HL-60/S4 treated with phorbol 12-myristate 13-acetate at 8.2 ng/mL for 4 days and 3 days (cell line): Measurements from ENCODE around the gene RPS19BP1.

Experiments used
- in situ Hi-C: fragments of 300-500 bp; cut with MboI; formaldehyde crosslinking; loops from 2 replicates; pipeline ENCODE4 v1.15.0; 2022; ENCODE audit warnings: low sequenced_read_pairs

Gene RPS19BP1, protein sequence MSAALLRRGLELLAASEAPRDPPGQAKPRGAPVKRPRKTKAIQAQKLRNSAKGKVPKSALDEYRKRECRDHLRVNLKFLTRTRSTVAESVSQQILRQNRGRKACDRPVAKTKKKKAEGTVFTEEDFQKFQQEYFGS

GRCh38 chr22:39532215-39533073 is at the start of gene RPS19BP1:
Gene RPS19BP1 (minus strand): TSS chr22:39532748. CDS start chr22:39532738, 10 bp downstream.
- in situ Hi-C loops: no loop called here

GRCh38 chr22:39581303-39581702 is 48.8 kb upstream of the RPS19BP1 start:
- in situ Hi-C loops: no loop called here

DNA sequence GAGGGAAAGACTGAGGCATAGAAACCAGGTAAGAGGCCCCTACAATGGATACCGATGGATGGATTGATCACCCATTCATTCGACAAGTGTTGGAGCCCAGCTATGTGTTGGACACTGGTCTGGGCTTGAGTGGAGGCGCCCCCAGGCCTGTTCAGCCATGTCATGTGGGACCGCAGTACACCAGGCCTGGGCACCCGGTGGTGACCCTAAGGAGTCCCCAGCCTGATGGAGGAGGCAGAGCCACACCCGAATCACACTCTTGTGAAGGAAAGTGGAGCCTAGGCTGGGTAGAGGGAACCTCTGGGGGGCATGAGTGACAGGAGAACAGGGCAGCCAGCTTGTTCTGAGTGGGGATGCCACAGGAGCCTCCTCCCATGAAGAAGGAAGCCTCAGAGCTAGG is 48.2 kb upstream of the RPS19BP1 start:
- in situ Hi-C loops: no loop called here

DNA sequence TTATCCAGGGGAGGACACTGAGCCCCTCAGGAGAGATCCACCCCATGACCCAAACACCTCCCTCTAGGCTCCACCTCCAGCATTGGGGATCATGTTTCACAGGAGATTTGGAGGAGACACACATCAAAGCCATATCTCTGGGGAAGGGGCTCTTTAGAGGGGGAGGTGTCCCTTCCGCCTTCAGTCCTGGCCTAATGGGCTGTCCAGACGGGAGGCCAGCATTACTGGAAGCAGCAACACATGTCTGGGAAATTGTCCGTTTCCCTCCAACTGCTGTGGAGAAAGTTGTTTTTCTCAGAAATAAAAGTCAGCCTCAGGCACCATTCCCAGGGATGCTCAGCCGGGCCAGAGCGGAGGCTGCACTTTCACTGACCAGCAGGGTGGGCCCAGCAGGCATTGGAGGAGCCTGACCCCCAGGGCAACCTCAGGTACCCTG is 47.5 kb upstream of the RPS19BP1 start:
- in situ Hi-C loops: no loop called here

GRCh38 chr22:39577900-39578299 is 45.4 kb upstream of the RPS19BP1 start:
- in situ Hi-C loops: no loop called here

DNA sequence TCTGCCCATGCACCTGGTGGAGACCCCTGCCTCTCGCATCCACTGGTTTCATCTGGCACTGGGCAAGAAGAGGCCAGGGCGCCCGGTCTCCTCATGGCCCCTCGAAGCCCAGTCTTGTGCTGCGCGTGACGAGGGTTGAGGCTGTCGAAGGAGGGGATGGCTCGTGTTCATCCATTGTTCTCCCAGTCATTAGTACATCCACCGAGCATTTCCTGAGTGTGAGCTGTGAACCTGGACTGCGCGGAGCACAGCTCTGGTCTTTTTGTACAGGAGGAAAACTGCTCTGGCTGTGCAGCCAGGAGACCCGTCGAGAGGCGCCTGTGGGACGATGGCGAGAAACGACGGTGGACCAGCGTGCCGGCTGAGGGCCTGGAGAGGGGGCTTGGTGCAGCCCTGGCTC is 44.8 kb upstream of the RPS19BP1 start:
- in situ Hi-C loops: no loop called here

- in situ Hi-C loops: no loop called here
Measured at GRCh38 chr22:39576027-39576426, 43.5 kb upstream of the RPS19BP1 start.

- in situ Hi-C loops: no loop called here
Measured at GRCh38 chr22:39575552-39575825, 42.9 kb upstream of the RPS19BP1 start.

DNA sequence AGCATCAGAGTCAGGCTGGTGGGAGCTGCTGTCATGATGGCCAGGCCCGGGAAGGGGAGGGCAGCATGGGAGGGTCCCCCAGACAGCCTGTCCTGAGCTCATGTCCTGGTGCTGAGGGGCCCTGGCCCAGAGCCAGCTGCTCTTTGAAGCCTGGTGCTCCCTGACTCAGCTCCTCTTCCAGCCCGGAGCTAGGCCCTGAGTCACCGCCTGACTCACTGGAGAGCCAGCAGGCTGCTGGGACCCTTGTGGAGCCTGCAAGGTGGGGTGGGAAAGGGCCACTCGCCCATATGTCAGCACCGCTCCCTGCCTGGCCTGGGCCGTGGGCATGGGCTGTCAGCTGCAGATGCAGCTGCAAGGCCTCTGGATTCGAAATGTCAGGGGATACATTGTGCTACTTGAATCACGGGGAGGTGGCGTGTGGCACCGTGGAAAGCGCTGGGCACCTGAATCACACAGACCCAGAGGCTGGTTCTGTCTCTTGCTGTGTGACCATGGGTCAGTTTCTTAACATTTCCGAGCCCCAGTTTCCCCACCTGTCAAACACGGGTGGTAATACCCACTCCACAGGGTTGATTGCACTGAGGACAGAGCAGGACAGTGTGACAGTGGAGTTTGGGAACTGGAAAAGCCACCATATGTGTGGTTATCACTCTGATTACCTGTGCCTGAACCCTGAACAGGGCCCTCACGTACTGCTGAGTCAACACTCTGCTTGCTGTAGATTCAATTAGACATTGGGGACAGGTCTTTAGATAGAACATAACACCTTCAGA is 42.4 kb upstream of the RPS19BP1 start:
- in situ Hi-C loops: no loop called here

DNA sequence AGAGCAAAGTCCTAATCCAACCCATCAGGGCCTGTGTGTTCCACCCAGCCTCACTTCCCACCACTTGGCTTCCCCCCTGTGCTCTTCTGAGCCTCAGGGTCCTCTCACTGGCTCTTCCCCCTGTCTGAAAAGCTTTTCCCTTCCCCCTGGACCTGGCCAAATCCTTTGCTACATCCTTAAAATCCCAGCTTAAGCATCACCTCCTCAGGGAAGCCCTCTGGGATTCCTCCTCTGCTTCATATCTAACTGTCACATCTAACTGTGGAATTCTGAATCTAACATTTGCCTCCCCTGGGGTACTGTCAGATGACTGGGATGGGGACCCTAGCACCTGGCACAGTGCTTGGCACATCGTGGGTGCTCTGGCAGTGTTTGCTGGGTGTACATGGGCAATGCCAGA is 39.0 kb upstream of the RPS19BP1 start:
- in situ Hi-C loops: no loop called here

DNA sequence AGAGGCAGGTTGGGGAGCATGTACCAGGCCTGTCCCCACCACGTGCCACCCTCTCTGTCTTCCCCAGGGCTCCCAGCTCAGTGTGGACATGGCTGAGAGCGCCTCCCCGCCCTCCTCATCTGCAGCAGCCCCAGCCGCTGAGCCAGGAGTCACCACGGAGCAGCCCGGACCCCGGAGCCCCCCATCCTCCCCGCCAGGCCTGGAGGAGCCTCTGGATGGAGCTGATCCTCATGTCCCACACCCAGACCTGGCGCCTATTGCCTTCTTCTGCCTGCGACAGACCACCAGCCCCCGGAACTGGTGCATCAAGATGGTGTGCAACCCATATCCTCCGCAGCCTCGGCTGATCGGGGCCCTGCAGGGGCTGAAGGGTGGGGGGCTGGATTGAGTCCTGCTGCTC is 38.1 kb upstream of the RPS19BP1 start, which contains the start of gene CACNA1I:
TSS of gene CACNA1I (plus strand) at position 89 of the 400 bp plus-strand sequence. CDS start at position 89, 0 bp downstream.
- in situ Hi-C loops: no loop called here

DNA sequence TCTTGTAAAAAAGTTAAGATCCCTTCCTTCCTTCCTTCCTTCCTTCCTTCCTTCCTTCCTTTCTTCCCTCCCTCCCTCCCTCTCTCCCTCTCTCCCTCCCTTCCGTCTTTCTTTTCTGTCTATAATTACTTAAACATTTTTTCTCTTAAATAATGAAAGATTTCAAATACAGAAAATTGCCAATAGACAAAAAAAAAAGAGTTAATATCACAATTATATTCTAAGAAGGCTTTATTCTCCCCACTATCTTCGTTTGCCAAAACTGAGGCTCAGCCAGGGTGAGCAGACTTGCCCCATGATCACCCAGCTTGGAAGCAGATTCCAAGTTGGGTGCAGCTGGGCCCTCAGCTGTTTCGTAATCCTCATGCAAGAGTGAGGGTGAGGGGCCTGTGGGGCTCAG is 37.7 kb upstream of the RPS19BP1 start:
- in situ Hi-C loops: no loop called here

- in situ Hi-C loops: no loop called here
Measured at GRCh38 chr22:39569066-39569465, 36.5 kb upstream of the RPS19BP1 start.

DNA sequence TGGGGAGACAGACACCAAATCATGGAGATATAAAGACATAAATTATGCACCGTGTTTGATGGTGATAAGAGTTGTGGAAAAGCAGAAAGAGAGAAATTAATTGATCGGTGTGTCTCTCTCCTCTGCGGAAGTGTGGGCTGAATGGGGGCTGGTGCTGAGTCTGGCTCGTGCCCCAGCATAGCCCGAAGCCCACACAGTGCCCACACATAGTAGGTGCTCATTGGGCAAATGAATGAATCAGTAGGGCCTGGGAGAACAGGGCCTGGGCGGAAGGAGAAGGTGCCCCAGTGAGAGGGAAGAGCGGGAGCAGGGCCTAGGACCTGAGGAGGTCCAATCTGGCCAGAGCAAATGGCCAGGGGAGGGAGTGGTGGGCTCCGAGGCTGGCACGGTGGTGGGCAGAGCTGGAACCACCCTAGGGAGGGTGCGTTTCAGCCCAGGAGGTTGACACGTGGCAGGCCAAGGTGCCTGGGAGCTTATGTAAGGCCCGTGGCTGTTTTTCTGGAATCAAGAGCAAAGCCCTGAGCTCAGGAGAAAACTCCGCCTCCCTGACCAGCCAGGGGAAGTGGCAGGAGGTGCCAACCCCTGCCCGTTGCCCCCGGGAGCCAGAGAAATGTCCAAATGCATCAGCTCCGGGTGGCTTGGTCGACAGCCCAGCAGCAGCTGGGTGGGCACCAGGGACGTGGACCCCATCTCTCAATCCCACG is 35.9 kb upstream of the RPS19BP1 start:
- in situ Hi-C loops: no loop called here

GRCh38 chr22:39567135-39567946 is 34.8 kb upstream of the RPS19BP1 start:
- in situ Hi-C loops: no loop called here

DNA sequence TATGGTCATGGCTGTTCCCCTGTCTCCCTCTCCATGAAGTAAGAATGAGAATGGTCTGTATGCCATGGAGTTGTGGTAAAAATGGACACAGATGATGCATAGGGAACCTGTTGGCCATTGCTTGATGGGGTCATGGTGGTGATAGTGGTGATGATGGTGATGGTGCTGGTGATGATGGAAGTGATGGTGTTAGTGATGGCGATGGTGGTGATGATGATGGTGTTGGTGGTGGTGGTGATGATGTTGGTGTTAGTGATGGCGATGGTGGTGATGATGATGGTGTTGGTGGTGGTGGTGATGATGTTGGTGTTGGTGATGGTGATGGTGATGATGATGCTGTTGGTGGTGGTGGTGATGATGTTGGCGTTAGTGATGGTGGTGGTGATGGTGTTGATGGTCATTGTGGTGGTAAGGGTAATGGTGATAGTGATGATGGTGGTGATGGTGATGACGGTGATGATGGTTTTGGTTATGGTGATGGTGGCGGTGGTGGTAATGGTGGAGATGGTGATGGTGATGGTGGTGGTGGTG is 32.9 kb upstream of the RPS19BP1 start:
- in situ Hi-C loops: no loop called here

- in situ Hi-C loops: no loop called here
Measured at GRCh38 chr22:39563571-39564428, 31.3 kb upstream of the RPS19BP1 start.

DNA sequence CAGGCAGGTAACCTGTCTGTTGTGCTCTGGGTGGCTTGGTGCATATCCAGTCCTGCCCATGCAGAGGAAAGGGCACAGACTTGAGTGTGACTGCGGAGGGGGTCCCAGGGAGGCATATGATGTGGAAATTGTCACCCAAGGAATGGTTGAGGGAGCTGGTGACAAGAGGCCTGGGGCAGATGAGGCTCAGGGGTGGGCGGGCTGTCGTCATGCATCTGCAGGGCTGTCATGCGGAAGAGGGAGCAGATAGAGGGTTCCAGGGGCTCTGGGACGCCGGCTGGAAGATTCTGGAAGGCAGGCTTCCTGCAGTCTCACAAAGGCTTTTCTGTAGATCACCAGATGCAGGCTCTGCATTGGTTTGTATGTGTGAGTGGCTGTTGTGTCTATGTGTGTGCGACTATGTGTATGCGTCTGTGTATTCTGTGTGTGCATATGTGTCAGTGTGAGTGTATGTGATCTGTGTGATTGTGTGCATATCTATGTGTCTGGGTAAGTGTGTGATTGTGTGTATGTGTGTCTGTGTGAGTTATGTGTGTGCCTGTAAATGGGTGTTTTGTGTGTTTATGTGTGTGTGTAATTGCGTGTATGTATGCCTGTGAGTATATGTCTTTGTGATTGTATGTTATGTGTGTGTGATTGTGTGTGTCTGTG is 30.4 kb upstream of the RPS19BP1 start:
- in situ Hi-C loops: no loop called here

DNA sequence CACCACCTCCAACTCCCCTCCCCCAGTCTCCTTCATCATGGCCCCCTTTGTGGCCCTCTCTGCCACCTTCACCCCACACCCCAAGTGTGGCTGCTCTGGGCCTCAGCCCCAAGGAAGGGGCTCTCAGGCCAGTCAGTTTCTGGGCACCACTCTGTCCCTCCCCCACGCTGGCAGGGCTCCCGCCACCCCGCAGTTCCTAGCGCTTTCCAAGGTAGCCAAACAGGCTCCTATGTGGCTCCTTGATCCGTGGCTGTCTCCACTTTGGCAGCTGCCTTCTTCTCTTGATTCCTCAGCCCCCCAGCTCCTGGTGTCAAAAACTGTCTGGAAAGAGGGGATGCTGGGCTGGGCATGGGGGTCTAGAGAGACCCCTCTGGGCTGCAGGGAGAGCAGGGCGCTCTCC is 27.6 kb upstream of the RPS19BP1 start:
- in situ Hi-C loops: no loop called here
